HG03460 (cell line): ENCODE measurements around the gene RPP21.

Experiments
- ATAC-seq: cut with Tn5 transposase; IDR thresholded peaks from one replicate; pipeline ENCODE4 v1.9.1; 2021; ENCODE audit not compliant: unreplicated experiment

Gene RPP21

GRCh38 chr6:30344868-30345671 is at the start of gene RPP21:
RPP21 (plus strand) TSS chr6:30345156; CDS start chr6:30345172, 16 bp downstream.
- peak; percentile 88 for ATAC-seq

GRCh38 chr6:30295837-30296236 is 49.1 kb upstream of the RPP21 start:
- no peak for ATAC-seq

GRCh38 chr6:30304002-30304401 is 41.0 kb upstream of the RPP21 start:
- no peak for ATAC-seq

- ATAC-seq = no peak
These were observed 33.9 kb upstream of the RPP21 start for GRCh38 chr6:30311101-30311500.

- ATAC-seq = no peak
These were observed 33.3 kb upstream of the RPP21 start for GRCh38 chr6:30311671-30312070.

GRCh38 chr6:30312266-30312665 is 32.7 kb upstream of the RPP21 start:
- ATAC-seq = no peak

GRCh38 chr6:30312676-30313321 is 32.2 kb upstream of the RPP21 start:
- ATAC-seq = no peak

- ATAC-seq = no peak
These were observed 29.8 kb upstream of the RPP21 start for GRCh38 chr6:30315156-30315555.

GRCh38 chr6:30317913-30318589 is 26.9 kb upstream of the RPP21 start:
- ATAC-seq = no peak

GRCh38 chr6:30319146-30319835 is 25.7 kb upstream of the RPP21 start:
- ATAC-seq = no peak

GRCh38 chr6:30321692-30322388 is 23.1 kb upstream of the RPP21 start:
- ATAC-seq = no peak

GRCh38 chr6:30322527-30323501 is 22.1 kb upstream of the RPP21 start:
- ATAC-seq = no peak

- no peak for ATAC-seq
These were observed 21.1 kb upstream of the RPP21 start for GRCh38 chr6:30323806-30324205.

GRCh38 chr6:30325150-30325872 is 19.6 kb upstream of the RPP21 start:
- peak; percentile 45 for ATAC-seq

GRCh38 chr6:30325873-30326525 is 19.0 kb upstream of the RPP21 start:
- ATAC-seq = peak; percentile 43

- ATAC-seq = peak; percentile 64
These were observed 18.3 kb upstream of the RPP21 start, which contains the start of gene TRIM39 for GRCh38 chr6:30326526-30327231. TRIM39 (plus strand) TSS chr6:30326927; CDS start chr6:30329318, 2,391 bp downstream.

GRCh38 chr6:30327232-30327746 is 17.7 kb upstream of the RPP21 start:
- no peak for ATAC-seq
